H1 (cell line): Measurements from ENCODE around the gene C4orf46.

Experiments used
- CREB1 ChIP-seq: IDR thresholded peaks from 2 replicates; pipeline ENCODE4 v1.6.1; 2012; ENCODE audit warnings: inconsistent platforms
- HDAC6 ChIP-seq: IDR thresholded peaks from one replicate; pipeline ENCODE4 v1.7.1; 2012; ENCODE audit warnings: low read depth, mild to moderate bottlenecking, inconsistent platforms, low read length, moderate library complexity
- JUND ChIP-seq: IDR thresholded peaks from 2 replicates; pipeline ENCODE4 v1.6.1; 2011; ENCODE audit warnings: mild to moderate bottlenecking, improper control_type of control experiment, low read length
- MAFK ChIP-seq: IDR thresholded peaks from 2 replicates; pipeline ENCODE4 v1.6.1; 2012; ENCODE audit warnings: low read depth, mild to moderate bottlenecking, improper control_type of control experiment, low read length
- NRF1 ChIP-seq: IDR thresholded peaks from 2 replicates; pipeline ENCODE4 v1.6.1; 2011; ENCODE audit warnings: mild to moderate bottlenecking, low read depth, low read length, improper control_type of control experiment
- POLR2A ChIP-seq, 2 experiments: IDR thresholded peaks; 1 replicate in 1 of 2; 2 replicates in 1 of 2; pipeline ENCODE4 v1.6.1; 2011; ENCODE audit warnings: low read depth in 2 of 2, low read length in 2 of 2, mild to moderate bottlenecking in 2 of 2; ENCODE audit errors: control extremely low read depth in 1 of 2
- SIX5 ChIP-seq: IDR thresholded peaks from 2 replicates; pipeline ENCODE4 v1.6.1; 2011; ENCODE audit warnings: mild to moderate bottlenecking, low read depth, low read length
- SP2 ChIP-seq: IDR thresholded peaks from 2 replicates; pipeline ENCODE4 v1.6.1; 2012; ENCODE audit warnings: mild to moderate bottlenecking, low read length, inconsistent platforms
- TAF1 ChIP-seq: IDR thresholded peaks from 2 replicates; pipeline ENCODE4 v1.6.1; 2011; ENCODE audit warnings: mild to moderate bottlenecking, low read depth, low read length
- TF ChIP-seq, protein P1 (sequence below), 3 experiments: IDR thresholded peaks; 1 replicate in 2 of 3; 2 replicates in 1 of 3; pipeline versions ENCODE4 v1.5.1 to v1.6.1; 2011; ENCODE audit warnings: low read length in 3 of 3, mild to moderate bottlenecking in 3 of 3, inconsistent platforms in 2 of 3, low read depth in 1 of 3, moderate library complexity in 1 of 3; ENCODE audit not compliant: insufficient read depth in 1 of 3; ENCODE audit errors: control extremely low read depth in 1 of 3
- TF ChIP-seq, protein P2 (sequence below): IDR thresholded peaks from 2 replicates; pipeline ENCODE4 v1.6.1; 2012; ENCODE audit warnings: low read length, inconsistent platforms

DNA sequence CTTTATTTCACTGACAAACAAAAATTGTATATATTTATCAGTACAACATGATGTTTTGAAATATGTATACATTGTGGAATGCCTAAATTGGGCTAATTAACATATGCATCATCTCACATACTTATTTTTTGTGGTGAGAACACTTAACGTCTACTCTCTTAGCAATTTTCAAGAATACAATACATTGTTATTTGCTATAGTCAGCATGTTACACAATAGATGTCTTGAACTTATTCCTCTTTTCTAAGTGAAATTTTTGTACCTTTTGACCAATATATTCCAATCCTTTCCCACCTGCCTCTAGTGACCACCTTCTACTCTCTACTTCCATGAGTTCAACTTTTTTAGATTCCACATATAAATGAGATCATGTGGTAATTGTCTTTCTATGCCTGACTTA is 35.1 kb downstream of the C4orf46 start:
- TF ChIP-seq, protein P1, sequence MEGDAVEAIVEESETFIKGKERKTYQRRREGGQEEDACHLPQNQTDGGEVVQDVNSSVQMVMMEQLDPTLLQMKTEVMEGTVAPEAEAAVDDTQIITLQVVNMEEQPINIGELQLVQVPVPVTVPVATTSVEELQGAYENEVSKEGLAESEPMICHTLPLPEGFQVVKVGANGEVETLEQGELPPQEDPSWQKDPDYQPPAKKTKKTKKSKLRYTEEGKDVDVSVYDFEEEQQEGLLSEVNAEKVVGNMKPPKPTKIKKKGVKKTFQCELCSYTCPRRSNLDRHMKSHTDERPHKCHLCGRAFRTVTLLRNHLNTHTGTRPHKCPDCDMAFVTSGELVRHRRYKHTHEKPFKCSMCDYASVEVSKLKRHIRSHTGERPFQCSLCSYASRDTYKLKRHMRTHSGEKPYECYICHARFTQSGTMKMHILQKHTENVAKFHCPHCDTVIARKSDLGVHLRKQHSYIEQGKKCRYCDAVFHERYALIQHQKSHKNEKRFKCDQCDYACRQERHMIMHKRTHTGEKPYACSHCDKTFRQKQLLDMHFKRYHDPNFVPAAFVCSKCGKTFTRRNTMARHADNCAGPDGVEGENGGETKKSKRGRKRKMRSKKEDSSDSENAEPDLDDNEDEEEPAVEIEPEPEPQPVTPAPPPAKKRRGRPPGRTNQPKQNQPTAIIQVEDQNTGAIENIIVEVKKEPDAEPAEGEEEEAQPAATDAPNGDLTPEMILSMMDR (IDR thresholded peaks at IDR 0.05; ENCODE audit: control extremely low read depth in 1 of 3, insufficient read depth in 1 of 3, low read depth in 1 of 3, low read length in 3 of 3), result no peak
- TF ChIP-seq POLR2A (IDR thresholded peaks at IDR 0.05; ENCODE audit: control extremely low read depth in 1 of 2, low read depth in 2 of 2, low read length in 2 of 2) (no peak), MAFK (no peak), NRF1 (no peak), CREB1 (no peak), TAF1 (no peak), HDAC6 (no peak), SIX5 (no peak), SP2 (no peak), JUND (no peak)
- TF ChIP-seq, protein P2, sequence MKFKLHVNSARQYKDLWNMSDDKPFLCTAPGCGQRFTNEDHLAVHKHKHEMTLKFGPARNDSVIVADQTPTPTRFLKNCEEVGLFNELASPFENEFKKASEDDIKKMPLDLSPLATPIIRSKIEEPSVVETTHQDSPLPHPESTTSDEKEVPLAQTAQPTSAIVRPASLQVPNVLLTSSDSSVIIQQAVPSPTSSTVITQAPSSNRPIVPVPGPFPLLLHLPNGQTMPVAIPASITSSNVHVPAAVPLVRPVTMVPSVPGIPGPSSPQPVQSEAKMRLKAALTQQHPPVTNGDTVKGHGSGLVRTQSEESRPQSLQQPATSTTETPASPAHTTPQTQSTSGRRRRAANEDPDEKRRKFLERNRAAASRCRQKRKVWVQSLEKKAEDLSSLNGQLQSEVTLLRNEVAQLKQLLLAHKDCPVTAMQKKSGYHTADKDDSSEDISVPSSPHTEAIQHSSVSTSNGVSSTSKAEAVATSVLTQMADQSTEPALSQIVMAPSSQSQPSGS, result no peak
